Measurements from ENCODE around the gene TPCN2.
"Not testable (repeated sequence)": the region's sequence is repeated elsewhere in the genome, so short reads cannot be mapped to it uniquely, and the experiment has no call there.

The TPCN2 gene

GRCh38 chr11:69133251-69133650 is 84.5 kb downstream of the TPCN2 start:
- ATAC-seq: no peak
- no peak for TF ChIP-seq CSRNP3 (CRISPR knock-in tag; IDR thresholded peaks at IDR 0.05)
- TF ChIP-seq CREB5 (CRISPR knock-in tag; IDR thresholded peaks at IDR 0.05; ENCODE audit: low read depth): no peak
- no peak for TF ChIP-seq PATZ1 (CRISPR knock-in tag; IDR thresholded peaks at IDR 0.05; ENCODE audit: borderline replicate concordance)
- no peak for TF ChIP-seq ZNF565 (CRISPR knock-in tag; conservative IDR thresholded peaks at IDR 0.05; ENCODE audit: low read depth)
- TF ChIP-seq TCF4 (CRISPR knock-in tag; IDR thresholded peaks at IDR 0.05; ENCODE audit: borderline replicate concordance): no peak
- no peak for TF ChIP-seq ZC3H10 (CRISPR knock-in tag; IDR thresholded peaks at IDR 0.05)
- no peak for TF ChIP-seq RARB (CRISPR knock-in tag; IDR thresholded peaks at IDR 0.05)
- TF ChIP-seq ZFP3 (CRISPR knock-in tag; IDR thresholded peaks at IDR 0.05): no peak
- TF ChIP-seq BACH2 (CRISPR knock-in tag; IDR thresholded peaks at IDR 0.05; ENCODE audit: borderline replicate concordance): no peak
- TF ChIP-seq PPARA (CRISPR knock-in tag; IDR thresholded peaks at IDR 0.05; ENCODE audit: borderline replicate concordance): no peak
- no peak for TF ChIP-seq SNAI2 (CRISPR knock-in tag; IDR thresholded peaks at IDR 0.05)
- TF ChIP-seq ZNF8 (CRISPR knock-in tag; IDR thresholded peaks at IDR 0.05): no peak
- TF ChIP-seq OSR1 (CRISPR knock-in tag; IDR thresholded peaks at IDR 0.05): no peak
- no peak for TF ChIP-seq CSDC2 (CRISPR knock-in tag; IDR thresholded peaks at IDR 0.05)
- no peak for TF ChIP-seq GLIS3 (CRISPR knock-in tag; IDR thresholded peaks at IDR 0.05)
- no peak for TF ChIP-seq ZFP30 (CRISPR knock-in tag; IDR thresholded peaks at IDR 0.05)
- TF ChIP-seq ZNF70 (CRISPR knock-in tag; IDR thresholded peaks at IDR 0.05): no peak
- no peak for TF ChIP-seq ARNTL (CRISPR knock-in tag; IDR thresholded peaks at IDR 0.05; ENCODE audit: borderline replicate concordance, low read depth)
- no peak for TF ChIP-seq ESRRG (CRISPR knock-in tag; IDR thresholded peaks at IDR 0.05)

GRCh38 chr11:69134182-69134581 is 85.5 kb downstream of the TPCN2 start:
- ATAC-seq: not testable (repeated sequence)

GRCh38 chr11:69134957-69135356 is 86.2 kb downstream of the TPCN2 start:
- TF ChIP-seq ZFP3 (CRISPR knock-in tag; IDR thresholded peaks at IDR 0.05) (no peak), PPARA (CRISPR knock-in tag; IDR thresholded peaks at IDR 0.05; ENCODE audit: borderline replicate concordance) (no peak), ESRRG (CRISPR knock-in tag; IDR thresholded peaks at IDR 0.05) (no peak), CSDC2 (CRISPR knock-in tag; IDR thresholded peaks at IDR 0.05) (no peak), ZFP30 (CRISPR knock-in tag; IDR thresholded peaks at IDR 0.05) (no peak), POU6F1 (CRISPR knock-in tag; IDR thresholded peaks at IDR 0.05; ENCODE audit: borderline replicate concordance, low read depth) (no peak), SNAI2 (CRISPR knock-in tag; IDR thresholded peaks at IDR 0.05) (no peak), CSRNP3 (CRISPR knock-in tag; IDR thresholded peaks at IDR 0.05) (no peak), PATZ1 (CRISPR knock-in tag; IDR thresholded peaks at IDR 0.05; ENCODE audit: borderline replicate concordance) (no peak), ISL1 (CRISPR knock-in tag; IDR thresholded peaks at IDR 0.05) (no peak), CREB5 (CRISPR knock-in tag; IDR thresholded peaks at IDR 0.05; ENCODE audit: low read depth) (no peak), ZNF565 (CRISPR knock-in tag; conservative IDR thresholded peaks at IDR 0.05; ENCODE audit: low read depth) (no peak), OSR1 (CRISPR knock-in tag; IDR thresholded peaks at IDR 0.05) (no peak), TSHZ2 (CRISPR knock-in tag; IDR thresholded peaks at IDR 0.05) (no peak), ARNTL (CRISPR knock-in tag; IDR thresholded peaks at IDR 0.05; ENCODE audit: borderline replicate concordance, low read depth) (no peak), ZC3H10 (CRISPR knock-in tag; IDR thresholded peaks at IDR 0.05) (no peak), ZNF8 (CRISPR knock-in tag; IDR thresholded peaks at IDR 0.05) (no peak), RARB (CRISPR knock-in tag; IDR thresholded peaks at IDR 0.05) (no peak), GLIS3 (CRISPR knock-in tag; IDR thresholded peaks at IDR 0.05) (no peak)
- ATAC-seq: no peak
